D721Med (cell line): Measurements from ENCODE around the gene COX17.

ENCODE experiments used
- DNase-seq: peaks from one replicate; pipeline ENCODE4 v3.0.0; 2011; ENCODE audit warnings: low spot score; ENCODE audit not compliant: insufficient read length
- FAIRE-seq: peaks from 2 replicates; lab custom pipeline; 2011; peaks lifted over from hg19 to GRCh38; lab: Jason Lieb, UNC
- CTCF ChIP-seq: IDR thresholded peaks from 2 replicates; pipeline ENCODE4 v1.5.1; 2012; ENCODE audit warnings: mild to moderate bottlenecking, control low read depth; ENCODE audit not compliant: insufficient read depth; ENCODE audit errors: missing control alignments

The COX17 gene

GRCh38 chr3:119630880-119631329 lies 46.3 kb downstream of the COX17 start:
- DNase-seq: no peak
- no peak for TF ChIP-seq CTCF
- no peak for FAIRE-seq

DNA sequence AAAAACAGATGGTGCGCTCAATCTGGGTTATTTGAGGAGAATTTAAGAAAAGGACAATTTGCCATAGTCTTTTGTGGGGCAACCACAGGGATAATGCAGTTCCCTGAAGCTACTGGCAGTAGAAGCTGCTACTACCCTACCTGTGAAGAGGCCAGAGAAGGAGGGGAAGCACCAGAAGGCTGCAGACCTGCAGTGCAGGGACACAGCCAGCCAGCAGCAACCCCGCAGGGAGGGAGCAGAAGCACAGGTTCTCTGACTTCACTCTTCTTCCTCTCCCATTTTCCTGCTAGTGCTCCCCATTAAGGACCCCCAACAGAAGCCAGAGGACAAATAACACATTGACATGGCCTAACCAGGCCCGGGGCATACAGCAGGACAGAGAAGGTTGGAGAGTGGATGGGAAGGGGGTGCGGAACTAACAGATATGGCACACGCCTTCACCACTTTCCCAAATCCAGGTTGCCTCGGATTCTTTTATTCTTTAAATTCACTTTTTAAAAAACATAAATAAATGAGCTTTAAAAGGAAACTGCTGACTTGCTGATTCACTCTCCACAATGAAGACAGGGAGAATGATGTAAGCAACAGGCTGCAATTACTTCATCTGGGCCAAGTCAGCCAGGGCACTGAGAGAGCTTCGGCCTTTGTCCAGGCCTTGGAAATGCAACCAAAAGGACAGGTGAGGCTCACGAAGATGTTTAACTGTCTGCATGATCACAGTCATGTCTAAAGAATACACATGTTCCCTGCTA lies 46.9 kb downstream of the COX17 start:
- no peak for DNase-seq
- no peak for TF ChIP-seq CTCF
- no peak for FAIRE-seq

GRCh38 chr3:119628816-119629445 lies 48.3 kb downstream of the COX17 start:
- FAIRE-seq (no peak), DNase-seq (no peak)
- TF ChIP-seq CTCF: no peak

DNA sequence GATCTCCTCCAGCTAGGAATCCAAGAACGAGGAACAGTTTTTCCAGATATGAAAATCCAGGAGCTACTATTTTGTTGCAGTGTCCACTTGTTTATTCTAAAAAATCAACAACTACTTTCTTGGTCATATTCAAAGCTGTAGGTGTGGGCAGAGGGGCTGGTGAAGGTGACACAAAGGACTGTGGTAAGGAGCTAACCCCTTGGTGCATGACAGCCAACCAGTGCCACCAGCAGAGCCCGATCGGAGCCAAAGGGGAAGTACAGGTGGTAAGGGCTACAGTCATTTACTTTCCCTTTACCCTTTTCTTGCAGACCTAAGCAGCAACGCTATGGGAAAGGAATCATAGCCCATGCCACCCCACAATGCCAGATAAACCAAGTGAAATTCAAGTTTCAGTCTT lies 48.8 kb downstream of the COX17 start:
- no peak for TF ChIP-seq CTCF
- no peak for FAIRE-seq
- DNase-seq: no peak

DNA sequence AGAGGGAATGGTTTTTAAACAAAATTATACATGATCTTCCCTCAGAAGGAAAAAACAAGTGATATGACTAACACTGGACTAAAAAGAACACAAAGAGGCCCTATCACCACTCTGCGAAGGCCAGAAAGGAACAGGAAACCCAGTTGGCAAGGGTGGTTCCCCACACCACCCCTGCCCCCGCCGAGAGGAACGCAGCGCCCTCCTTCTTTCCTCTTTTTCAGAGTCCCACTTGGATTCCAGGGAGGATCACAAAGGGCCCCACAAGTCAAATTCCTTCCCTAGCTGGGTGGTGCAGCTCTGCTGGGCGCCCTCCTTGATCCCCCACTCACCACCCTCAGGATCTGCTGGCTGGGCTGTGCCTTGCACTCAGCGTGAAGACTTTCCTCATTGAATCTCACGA lies 49.7 kb downstream of the COX17 start:
- no peak for FAIRE-seq
- no peak for TF ChIP-seq CTCF
- no peak for DNase-seq

DNA sequence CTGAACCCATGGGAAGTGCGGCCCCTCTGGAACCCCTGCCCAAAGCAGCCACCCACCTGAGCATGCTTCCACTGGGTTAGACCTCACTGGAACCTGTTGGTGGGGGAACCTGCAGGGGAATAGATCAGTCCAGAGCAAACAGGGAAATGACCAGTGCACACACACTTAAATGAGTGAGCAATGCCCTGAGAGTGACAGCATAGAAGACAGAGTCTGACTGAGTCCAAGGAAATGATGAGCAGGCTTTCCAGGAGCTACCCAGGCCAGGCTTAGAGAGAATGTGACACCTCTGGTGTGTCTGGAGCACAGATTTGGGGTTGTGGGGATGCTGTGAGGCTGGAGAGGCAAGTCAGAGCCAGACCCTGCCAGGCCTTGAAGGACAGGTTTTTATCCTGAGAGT lies 51.0 kb downstream of the COX17 start:
- TF ChIP-seq CTCF: no peak
- no peak for FAIRE-seq
- DNase-seq: no peak

GRCh38 chr3:119625451-119626153 lies 51.6 kb downstream of the COX17 start:
- FAIRE-seq (no peak), DNase-seq (no peak)
- no peak for TF ChIP-seq CTCF
